Rectal smooth muscle tissue (tissue), 1 donor: ENCODE data around the gene TAF5.
A peak's percentile ranks its signal among the peaks of the same experiment; 100 is the strongest.
"Not testable (repeated sequence)": the region's sequence is repeated elsewhere in the genome, so short reads cannot be mapped to it uniquely, and the experiment has no call there.

Experiments
- H3K27ac ChIP-seq: one replicate; pipeline ENCODE4 v1.7.0; 2013; ENCODE audit warnings: low read depth, low read length, inconsistent platforms
- H3K27me3 ChIP-seq: one replicate; pipeline ENCODE4 v1.7.0; 2013; ENCODE audit warnings: low read length; ENCODE audit not compliant: control insufficient read depth, insufficient read depth
- H3K36me3 ChIP-seq: one replicate; pipeline ENCODE4 v1.7.0; 2013; ENCODE audit warnings: low read length; ENCODE audit not compliant: control insufficient read depth, insufficient read depth
- H3K4me1 ChIP-seq: one replicate; pipeline ENCODE4 v1.7.0; 2013; ENCODE audit warnings: low read length; ENCODE audit not compliant: control insufficient read depth, insufficient read depth
- H3K4me3 ChIP-seq: one replicate; pipeline ENCODE4 v1.7.0; 2013; ENCODE audit warnings: low read length
- H3K9ac ChIP-seq: one replicate; pipeline ENCODE4 v1.7.0; 2013; ENCODE audit warnings: low read length

The TAF5 gene

GRCh38 chr10:103367782-103368518, at the start of gene TAF5:
TSS of gene TAF5 (plus strand) at chr10:103367976. CDS start at chr10:103367990, 14 bp downstream.
- H3K9ac ChIP-seq: peak within 1 kb of the TSS; percentile 73
- peak within 1 kb of the TSS; percentile 89 for H3K27ac ChIP-seq
- no peaks in the 10 kb centered on the region for H3K27me3 ChIP-seq
- no peaks in the 10 kb centered on the region for H3K36me3 ChIP-seq
- no peaks in the 10 kb centered on the region for H3K4me1 ChIP-seq
- H3K4me3 ChIP-seq: peak within 1 kb of the TSS; percentile 87

- no peaks in the 10 kb centered on the region for H3K27me3 ChIP-seq
- H3K27ac ChIP-seq: no peak overlapping the region
- peaks cover 6% of the 10 kb centered on the region for H3K36me3 ChIP-seq
- H3K4me3 ChIP-seq: no peak overlapping the region
- H3K9ac ChIP-seq: no peak overlapping the region
- H3K4me1 ChIP-seq: no peaks in the 10 kb centered on the region
Observed at GRCh38 chr10:103327906-103328305, 39.9 kb upstream of the TAF5 start.

GRCh38 chr10:103333934-103334520, 33.7 kb upstream of the TAF5 start:
- peaks cover 3% of the 10 kb centered on the region for H3K36me3 ChIP-seq
- H3K27ac ChIP-seq: no peak overlapping the region
- H3K9ac ChIP-seq: no peak overlapping the region

GRCh38 chr10:103334567-103334966, 33.2 kb upstream of the TAF5 start:
- Histone ChIP-seq H3K27me3 (no peaks in the 10 kb centered on the region), H3K9ac (no peak overlapping the region), H3K4me1 (no peaks in the 10 kb centered on the region), H3K27ac (no peak overlapping the region), H3K36me3 (peaks cover 3% of the 10 kb centered on the region), H3K4me3 (no peak overlapping the region)

More at GRCh38 chr10:103333934-103334520, 33.7 kb upstream of the TAF5 start:
- Histone ChIP-seq H3K4me1 (no peaks in the 10 kb centered on the region), H3K27me3 (no peaks in the 10 kb centered on the region), H3K4me3 (no peak overlapping the region)

GRCh38 chr10:103336370-103336769, 31.4 kb upstream of the TAF5 start:
- Histone ChIP-seq H3K36me3 (peaks cover 3% of the 10 kb centered on the region), H3K27me3 (no peaks in the 10 kb centered on the region), H3K4me3 (no peak overlapping the region), H3K9ac (no peak overlapping the region), H3K4me1 (no peaks in the 10 kb centered on the region), H3K27ac (no peak overlapping the region)

GRCh38 chr10:103350175-103350516, 17.6 kb upstream of the TAF5 start:
- Histone ChIP-seq H3K9ac (peak overlapping the region; percentile 77), H3K27me3 (no peaks in the 10 kb centered on the region), H3K4me1 (peaks cover 3% of the 10 kb centered on the region), H3K4me3 (peak overlapping the region; percentile 84), H3K27ac (peak overlapping the region; percentile 76), H3K36me3 (no peaks in the 10 kb centered on the region)

- Histone ChIP-seq H3K4me1 (peaks cover 3% of the 10 kb centered on the region), H3K9ac (peak within 1 kb of the TSS; percentile 77), H3K36me3 (no peaks in the 10 kb centered on the region), H3K27ac (peak within 1 kb of the TSS; percentile 76), H3K4me3 (peak within 1 kb of the TSS; percentile 84), H3K27me3 (no peaks in the 10 kb centered on the region)
Observed at GRCh38 chr10:103350517-103351260, 17.1 kb upstream of the TAF5 start, which contains the start of gene PCGF6. TSS of gene PCGF6 (minus strand) at chr10:103351140. CDS start at chr10:103351066, 74 bp downstream.

GRCh38 chr10:103353281-103353680, 14.5 kb upstream of the TAF5 start:
- Histone ChIP-seq H3K36me3 (no peaks in the 10 kb centered on the region), H3K27ac (no peak overlapping the region), H3K9ac (no peak overlapping the region)

GRCh38 chr10:103354567-103354966, 13.2 kb upstream of the TAF5 start:
- not testable (repeated sequence) for H3K36me3 ChIP-seq, H3K4me3 ChIP-seq, H3K4me1 ChIP-seq, H3K9ac ChIP-seq, H3K27me3 ChIP-seq, H3K27ac ChIP-seq

More at GRCh38 chr10:103353281-103353680, 14.5 kb upstream of the TAF5 start:
- H3K27me3 ChIP-seq: no peaks in the 10 kb centered on the region
- H3K4me3 ChIP-seq: no peak overlapping the region
- H3K4me1 ChIP-seq: peaks cover 3% of the 10 kb centered on the region

- Histone ChIP-seq H3K27me3 (no peaks in the 10 kb centered on the region), H3K4me1 (peaks cover 3% of the 10 kb centered on the region), H3K4me3 (no peak overlapping the region), H3K9ac (no peak overlapping the region), H3K27ac (no peak overlapping the region), H3K36me3 (no peaks in the 10 kb centered on the region)
Observed at GRCh38 chr10:103355906-103356599, 11.7 kb upstream of the TAF5 start.

- not testable (repeated sequence) for H3K4me1 ChIP-seq, H3K27ac ChIP-seq, H3K36me3 ChIP-seq, H3K4me3 ChIP-seq, H3K27me3 ChIP-seq, H3K9ac ChIP-seq
Observed at GRCh38 chr10:103359493-103359892, 8.3 kb upstream of the TAF5 start.

- not testable (repeated sequence) for H3K4me3 ChIP-seq, H3K9ac ChIP-seq, H3K4me1 ChIP-seq, H3K27ac ChIP-seq, H3K36me3 ChIP-seq, H3K27me3 ChIP-seq
Observed at GRCh38 chr10:103360791-103361190, 7.0 kb upstream of the TAF5 start.
